ENCODE data around the gene XKR8. TPM values are rescaled to one million over a fixed set of nuclear protein-coding genes. Genes with fewer than 3 reads are reported as not detected.

Gene XKR8
- total and polyA plus RNA-seq, 8 donors = 4.5 to 9.5 (median 7.5) TPM

GRCh38 chr1:27966402-27967105 is 6.8 kb downstream of the XKR8 start:
- DNase-seq = no peak
- WGBS, 2 donors = 93 to 94% methylated on average over 23 to 24 of the region's 24 CpGs
- no peak for FAIRE-seq
- no peaks in the 10 kb centered on the region for H3K9me3 ChIP-seq
- no peak overlapping the region for H3K27ac ChIP-seq
- H3K36me3 ChIP-seq = peaks cover 0 to 36% (median 9%) of the 10 kb centered on the region in 3 donors
- intact Hi-C loops (cut with DNase I) = no loop called here
- peaks cover 0 to 4% (median 2%) of the 10 kb centered on the region in 3 donors for H3K4me1 ChIP-seq
- H3K27me3 ChIP-seq = no peaks in the 10 kb centered on the region
- TF ChIP-seq, protein P1, sequence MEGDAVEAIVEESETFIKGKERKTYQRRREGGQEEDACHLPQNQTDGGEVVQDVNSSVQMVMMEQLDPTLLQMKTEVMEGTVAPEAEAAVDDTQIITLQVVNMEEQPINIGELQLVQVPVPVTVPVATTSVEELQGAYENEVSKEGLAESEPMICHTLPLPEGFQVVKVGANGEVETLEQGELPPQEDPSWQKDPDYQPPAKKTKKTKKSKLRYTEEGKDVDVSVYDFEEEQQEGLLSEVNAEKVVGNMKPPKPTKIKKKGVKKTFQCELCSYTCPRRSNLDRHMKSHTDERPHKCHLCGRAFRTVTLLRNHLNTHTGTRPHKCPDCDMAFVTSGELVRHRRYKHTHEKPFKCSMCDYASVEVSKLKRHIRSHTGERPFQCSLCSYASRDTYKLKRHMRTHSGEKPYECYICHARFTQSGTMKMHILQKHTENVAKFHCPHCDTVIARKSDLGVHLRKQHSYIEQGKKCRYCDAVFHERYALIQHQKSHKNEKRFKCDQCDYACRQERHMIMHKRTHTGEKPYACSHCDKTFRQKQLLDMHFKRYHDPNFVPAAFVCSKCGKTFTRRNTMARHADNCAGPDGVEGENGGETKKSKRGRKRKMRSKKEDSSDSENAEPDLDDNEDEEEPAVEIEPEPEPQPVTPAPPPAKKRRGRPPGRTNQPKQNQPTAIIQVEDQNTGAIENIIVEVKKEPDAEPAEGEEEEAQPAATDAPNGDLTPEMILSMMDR (IDR thresholded peaks at IDR 0.05) = no peak
- H3K4me3 ChIP-seq = no peak overlapping the region
- no peak for ATAC-seq

DNA sequence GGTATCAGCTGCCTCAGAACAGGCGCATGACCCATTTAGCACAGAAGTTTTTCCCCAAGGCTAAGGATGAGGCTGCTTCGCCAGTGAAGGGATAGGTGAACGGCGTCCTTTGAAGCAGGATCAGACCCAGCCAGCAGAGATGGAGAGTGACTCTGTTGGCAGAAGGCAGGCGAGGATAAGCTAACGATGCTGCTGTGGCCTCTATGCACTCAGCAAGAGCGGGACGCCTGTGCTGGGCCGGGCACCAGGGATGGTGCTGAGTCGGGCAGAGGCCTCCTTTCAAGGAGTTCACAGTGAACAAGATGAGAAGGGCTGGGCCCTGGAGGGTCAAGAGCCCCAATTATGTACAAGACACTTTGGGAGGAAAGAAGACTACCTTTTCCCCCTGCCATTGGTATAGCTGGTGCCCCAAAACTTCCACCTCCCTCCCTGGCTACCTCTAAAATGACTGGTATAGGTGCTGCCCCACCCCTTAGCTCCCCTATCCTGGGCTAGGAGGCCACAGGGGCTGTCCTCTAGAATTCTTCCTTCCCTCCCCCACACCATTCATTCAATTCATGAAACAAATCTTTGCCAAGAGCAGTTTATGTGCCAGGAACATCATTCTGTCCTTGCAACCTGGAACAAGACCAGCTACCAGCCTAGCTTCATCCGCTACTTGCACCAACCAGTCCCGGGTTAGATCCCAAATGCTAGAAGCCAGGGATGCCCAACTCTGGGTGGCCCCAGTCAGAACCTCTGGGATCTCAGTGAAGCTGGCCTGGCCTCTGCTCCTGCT is 7.5 kb downstream of the XKR8 start:
- Histone ChIP-seq H3K4me3 (no peak overlapping the region), H3K36me3 (peaks cover 0 to 36% (median 9%) of the 10 kb centered on the region in 3 donors), H3K27me3 (no peaks in the 10 kb centered on the region), H3K27ac (no peak overlapping the region), H3K4me1 (no peaks in the 10 kb centered on the region), H3K9me3 (no peaks in the 10 kb centered on the region)
- WGBS, 2 donors = 88 to 90% methylated on average over 12 of the region's 12 CpGs
- TF ChIP-seq, protein P1 (IDR thresholded peaks at IDR 0.05) = no peak
- no peak for DNase-seq
- no peak for FAIRE-seq
- intact Hi-C loops (cut with DNase I) = no loop called here
- no peak for ATAC-seq

DNA sequence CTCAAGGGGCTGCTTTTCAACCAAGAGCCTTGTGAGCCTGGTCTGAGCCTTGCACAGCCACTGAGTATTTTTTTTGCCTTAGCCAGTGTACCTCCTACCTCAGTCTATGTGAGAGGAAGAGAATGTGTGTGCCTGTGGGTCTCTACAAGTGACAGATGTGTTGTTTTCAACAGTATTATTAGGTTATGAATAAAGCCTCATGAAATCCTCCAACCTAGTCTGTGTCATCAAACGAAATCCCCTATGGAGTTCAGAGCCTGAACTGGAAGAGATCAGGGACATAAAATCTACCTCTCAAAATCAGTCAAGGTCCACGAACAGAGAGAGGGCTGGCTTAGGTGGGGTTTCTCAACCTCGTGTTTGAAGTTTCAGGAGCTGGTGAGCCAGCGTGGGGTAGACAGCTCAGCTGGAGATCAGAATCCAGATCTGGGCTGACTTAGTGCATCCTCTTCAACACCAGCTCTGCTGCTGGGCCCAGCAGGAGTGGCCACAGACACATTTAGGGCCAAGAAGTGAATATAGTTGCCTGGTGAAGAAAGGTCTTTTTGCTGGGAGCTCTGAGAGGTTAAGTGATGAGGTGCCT is 8.2 kb downstream of the XKR8 start:
- DNase-seq (no peak), FAIRE-seq (no peak), ATAC-seq (no peak)
- H3K4me3 ChIP-seq = no peak overlapping the region
- H3K9me3 ChIP-seq = no peaks in the 10 kb centered on the region
- peaks cover 0 to 36% (median 9%) of the 10 kb centered on the region in 3 donors for H3K36me3 ChIP-seq
- no peak overlapping the region for H3K27ac ChIP-seq
- H3K4me1 ChIP-seq = no peaks in the 10 kb centered on the region
- H3K27me3 ChIP-seq = no peaks in the 10 kb centered on the region
- TF ChIP-seq, protein P1 (IDR thresholded peaks at IDR 0.05) = no peak
- intact Hi-C loops (cut with DNase I) = no loop called here
- 79 to 86% methylated on average over 4 of the region's 4 CpGs for WGBS, 2 donors

GRCh38 chr1:27968692-27969091 is 8.9 kb downstream of the XKR8 start:
- FAIRE-seq = no peak
- WGBS, 2 donors = 70% methylated on average over 3 of the region's 3 CpGs
- DNase-seq = no peak
- H3K27ac ChIP-seq = no peak overlapping the region
- H3K9me3 ChIP-seq = no peaks in the 10 kb centered on the region
- no peaks in the 10 kb centered on the region for H3K4me1 ChIP-seq
- H3K4me3 ChIP-seq = no peak overlapping the region
- ATAC-seq = peak in 2 of 4 donors; percentile 25 to 38
- TF ChIP-seq, protein P1 (IDR thresholded peaks at IDR 0.05) = no peak
- no peaks in the 10 kb centered on the region for H3K27me3 ChIP-seq
- intact Hi-C loops (cut with DNase I) = no loop called here
- peaks cover 0 to 36% (median 9%) of the 10 kb centered on the region in 3 donors for H3K36me3 ChIP-seq

Measured in pancreas (tissue), 10 donors.